ENCODE data around the gene C11orf52.

- TF ChIP-seq CTCF (IDR thresholded peaks at IDR 0.05) (no peak), EP300 (IDR thresholded peaks at IDR 0.05) (no peak)
Observed at GRCh38 chr11:111975076-111975806, 56.5 kb downstream of the C11orf52 start.

Measured in suprapubic skin (tissue), 3 donors.